Type B pancreatic cell (in vitro differentiated cells): ENCODE measurements around the gene CDKN2A. TPM values are rescaled to one million over a fixed set of nuclear protein-coding genes. Genes with fewer than 3 reads are reported as not detected.

ENCODE experiments used
- DNase-seq: peaks from one replicate; pipeline ENCODE4 v3.0.0; 2021; ENCODE audit warnings: mixed read lengths; ENCODE audit not compliant: unreplicated experiment; ENCODE audit errors: extremely low spot score
- H3K27ac Mint-ChIP-seq: 2 replicates; pipeline ENCODE4 v1.8.0; 2021; ENCODE audit warnings: mild to moderate bottlenecking, mixed read lengths
- H3K27me3 Mint-ChIP-seq: 2 replicates; pipeline ENCODE4 v1.8.0; 2021; ENCODE audit warnings: mixed read lengths
- H3K36me3 Mint-ChIP-seq: 2 replicates; pipeline ENCODE4 v1.8.0; 2021; ENCODE audit warnings: mixed read lengths
- H3K4me1 Mint-ChIP-seq: one replicate; pipeline ENCODE4 v1.8.0; 2021; ENCODE audit warnings: mixed read lengths; ENCODE audit not compliant: unreplicated experiment
- H3K4me3 Mint-ChIP-seq: 2 replicates; pipeline ENCODE4 v1.8.0; 2021; ENCODE audit warnings: mild to moderate bottlenecking, mixed read lengths
- H3K9me3 Mint-ChIP-seq: 2 replicates; pipeline ENCODE4 v1.8.0; 2021; ENCODE audit warnings: mixed read lengths
- CTCF ChIP-seq: fragments of 200-600 bp; sonication (generic); conservative IDR thresholded peaks from 2 replicates; pipeline ENCODE4 v1.5.0; 2021; ENCODE audit warnings: antibody characterized with exemption, mild to moderate bottlenecking
- total RNA-seq: library from RNA; stranded (reverse); gene quantifications from 2 replicates; pipeline ENCODE4 v1.2.1, GENCODE V29; 2021; ENCODE audit warnings: low replicate concordance

The CDKN2A gene
- total RNA-seq, 1 donor from 2014 or later: 1.8 TPM

- no peak for TF ChIP-seq CTCF
- H3K4me1 Mint-ChIP-seq: no peaks in the 10 kb centered on the region
- H3K4me3 Mint-ChIP-seq: no peak overlapping the region
- H3K27me3 Mint-ChIP-seq: no peaks in the 10 kb centered on the region
- peaks cover 10% of the 10 kb centered on the region for H3K36me3 Mint-ChIP-seq
- no peak for DNase-seq
- H3K27ac Mint-ChIP-seq: no peak overlapping the region
- H3K9me3 Mint-ChIP-seq: peaks cover 4% of the 10 kb centered on the region
Observed at GRCh38 chr9:21931428-21931827, 62.8 kb downstream of the CDKN2A start.

GRCh38 chr9:21927752-21928151 is 66.4 kb downstream of the CDKN2A start:
- no peak overlapping the region for H3K27ac Mint-ChIP-seq
- no peaks in the 10 kb centered on the region for H3K27me3 Mint-ChIP-seq
- no peak overlapping the region for H3K4me3 Mint-ChIP-seq
- peaks cover 4% of the 10 kb centered on the region for H3K9me3 Mint-ChIP-seq
- peaks cover 10% of the 10 kb centered on the region for H3K36me3 Mint-ChIP-seq
- DNase-seq: no peak
- no peaks in the 10 kb centered on the region for H3K4me1 Mint-ChIP-seq
- TF ChIP-seq CTCF: no peak

- no peak for DNase-seq
- Mint-ChIP-seq H3K27ac (no peak overlapping the region), H3K4me1 (peaks cover 4% of the 10 kb centered on the region), H3K36me3 (no peaks in the 10 kb centered on the region), H3K9me3 (no peaks in the 10 kb centered on the region), H3K27me3 (no peaks in the 10 kb centered on the region), H3K4me3 (no peak overlapping the region)
- no peak for TF ChIP-seq CTCF
Observed at GRCh38 chr9:21923694-21924093, 70.5 kb downstream of the CDKN2A start.

- Mint-ChIP-seq H3K27ac (peak overlapping the region; percentile 5), H3K36me3 (no peaks in the 10 kb centered on the region), H3K4me3 (no peak overlapping the region), H3K9me3 (peaks cover 8% of the 10 kb centered on the region), H3K27me3 (no peaks in the 10 kb centered on the region), H3K4me1 (peaks cover 4% of the 10 kb centered on the region)
- DNase-seq: no peak
- TF ChIP-seq CTCF: no peak
Observed at GRCh38 chr9:21919377-21920362, 74.5 kb downstream of the CDKN2A start.

Other genes with a start within 250 kb of the CDKN2A start
- gene MTAP, start 191.8 kb downstream of the CDKN2A start, total RNA-seq: 73.4 and 77.4 TPM in 2 replicates
- gene CDKN2B-AS1, start 399 bp upstream of the CDKN2A start, total RNA-seq: 0.58 and 1.5 TPM in 2 replicates
- 18.4 and 64.0 TPM in 2 replicates for gene CDKN2B, start 14.9 kb upstream of the CDKN2A start, total RNA-seq